Measurements from ENCODE around the gene MFSD2A.

- TF ChIP-seq EZH2 (IDR thresholded peaks at IDR 0.05) (no peak), CTCF (IDR thresholded peaks at IDR 0.05) (no peak), EZH2phosphoT487 (IDR thresholded peaks at IDR 0.05) (no peak)
Measured at GRCh38 chr1:39996396-39997004, 41.6 kb downstream of the MFSD2A start.
